GM19023 (cell line): Measurements from ENCODE around the gene LRRN1.
"Not testable (repeated sequence)": the region's sequence is repeated elsewhere in the genome, so short reads cannot be mapped to it uniquely, and the experiment has no call there.

Experiments
- ATAC-seq: cut with Tn5 transposase; IDR thresholded peaks from one replicate; pipeline ENCODE4 v1.9.1; 2021; ENCODE audit warnings: mild to moderate bottlenecking, moderate library complexity; ENCODE audit not compliant: unreplicated experiment

The LRRN1 gene

DNA sequence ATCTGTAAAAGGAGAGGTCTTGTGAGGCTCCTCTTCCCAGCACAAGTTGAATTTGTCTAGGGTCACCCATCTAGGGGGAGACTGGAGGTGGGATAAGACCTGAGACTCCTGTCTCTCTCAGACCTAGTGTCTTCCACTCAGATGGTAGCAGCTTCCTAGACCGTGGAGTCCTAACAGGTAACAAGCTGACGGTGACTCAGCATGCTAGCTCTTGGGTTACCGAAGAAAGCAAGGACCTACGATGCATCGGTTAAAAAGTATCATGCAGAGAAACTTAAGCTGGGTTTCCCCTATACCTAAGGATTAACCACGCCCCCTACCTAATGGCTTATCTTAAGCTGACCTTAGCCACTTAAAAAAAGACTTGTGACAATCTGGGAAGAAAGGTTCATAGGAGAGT lies 7.6 kb downstream of the LRRN1 start:
- ATAC-seq = no peak

DNA sequence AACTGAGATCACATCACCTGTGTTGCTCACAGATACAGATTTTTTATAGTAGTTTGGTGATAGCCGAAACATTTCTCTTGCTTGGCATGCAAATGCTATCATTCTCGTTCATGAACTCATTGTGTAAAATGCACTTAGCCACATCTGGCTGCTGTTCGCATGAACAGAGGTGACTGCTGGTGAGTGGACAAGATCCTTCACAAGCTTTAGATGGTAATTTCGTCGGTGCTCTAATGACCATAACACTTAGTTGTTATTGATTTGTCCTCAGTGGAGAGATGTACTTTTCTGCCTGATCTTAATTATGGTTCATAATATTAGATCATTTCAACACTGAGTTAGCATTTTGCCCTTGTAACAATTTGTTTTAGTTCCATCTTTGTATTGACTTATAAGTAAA lies 13.8 kb downstream of the LRRN1 start:
- ATAC-seq = no peak

DNA sequence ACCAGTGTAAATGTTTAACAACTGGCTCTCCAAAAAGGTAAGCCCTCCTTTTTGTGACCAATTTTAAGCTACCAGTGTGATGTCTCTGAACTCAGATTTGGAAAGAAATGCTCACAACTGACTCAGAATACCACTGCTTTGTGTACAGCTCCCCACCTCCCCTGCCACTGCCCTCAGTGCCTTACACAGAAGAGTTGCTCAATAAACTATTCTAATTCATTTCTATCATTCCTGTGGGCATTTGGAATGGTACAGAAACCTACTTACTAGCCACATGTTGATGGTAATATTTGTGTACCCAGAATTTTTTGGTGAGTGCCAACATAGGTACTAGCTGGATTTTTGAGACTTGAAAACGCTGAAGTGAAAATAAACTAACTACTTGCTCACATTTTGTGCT lies 16.0 kb downstream of the LRRN1 start:
- ATAC-seq = no peak

DNA sequence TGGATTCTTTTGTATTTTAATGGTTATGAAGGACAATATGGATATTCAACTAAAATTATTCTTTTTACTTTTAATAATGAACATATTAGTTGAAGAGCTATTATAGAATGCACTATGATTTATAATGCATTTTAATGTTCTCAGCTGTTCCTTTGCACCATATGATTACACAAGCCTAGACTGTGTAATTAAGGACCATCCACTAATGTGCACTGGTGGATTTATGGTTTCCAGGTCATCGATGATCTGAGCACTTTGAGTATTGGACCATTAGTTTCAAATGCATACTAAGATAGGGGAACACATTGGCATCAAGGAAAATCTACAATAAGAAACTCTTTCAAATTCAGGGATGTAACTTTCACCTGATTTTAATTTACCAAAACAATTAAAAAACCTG lies 16.8 kb downstream of the LRRN1 start:
- no peak for ATAC-seq

DNA sequence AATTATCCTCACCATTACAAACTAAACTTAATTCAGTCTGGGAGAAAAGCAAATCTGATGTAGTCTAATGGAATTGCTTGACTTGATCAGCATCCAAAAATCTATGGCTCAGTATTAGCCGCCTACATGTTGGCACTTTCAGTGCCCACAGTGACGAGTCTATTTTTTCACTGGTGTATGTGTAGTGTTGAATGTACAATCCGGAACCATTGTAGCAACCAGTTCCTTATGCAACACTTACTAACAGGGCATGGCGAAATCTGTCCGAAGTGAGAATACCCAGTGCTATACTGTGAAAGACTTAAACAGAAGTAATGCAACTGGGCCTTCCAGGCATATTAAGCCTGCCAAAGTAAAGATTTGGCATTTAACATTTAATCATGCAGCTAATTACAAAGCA lies 18.6 kb downstream of the LRRN1 start:
- no peak for ATAC-seq

DNA sequence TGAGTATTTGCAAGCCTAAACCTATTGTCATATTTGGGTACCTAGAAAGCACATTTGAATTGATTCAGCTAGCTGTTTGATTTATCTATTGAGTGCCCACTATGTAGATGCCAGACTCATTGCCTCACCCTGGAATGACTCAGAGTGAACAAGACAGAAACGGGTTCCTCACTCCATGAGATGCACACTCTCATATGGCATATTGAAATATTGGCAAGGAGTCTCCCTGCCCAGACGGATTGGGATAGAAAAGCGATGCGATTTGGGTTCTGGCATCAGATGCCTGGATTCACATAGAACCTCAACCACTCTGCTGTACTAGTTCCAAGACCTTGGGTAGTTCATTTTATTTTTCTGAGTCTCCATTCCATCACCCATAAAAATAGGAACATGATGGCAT lies 22.5 kb downstream of the LRRN1 start:
- no peak for ATAC-seq

DNA sequence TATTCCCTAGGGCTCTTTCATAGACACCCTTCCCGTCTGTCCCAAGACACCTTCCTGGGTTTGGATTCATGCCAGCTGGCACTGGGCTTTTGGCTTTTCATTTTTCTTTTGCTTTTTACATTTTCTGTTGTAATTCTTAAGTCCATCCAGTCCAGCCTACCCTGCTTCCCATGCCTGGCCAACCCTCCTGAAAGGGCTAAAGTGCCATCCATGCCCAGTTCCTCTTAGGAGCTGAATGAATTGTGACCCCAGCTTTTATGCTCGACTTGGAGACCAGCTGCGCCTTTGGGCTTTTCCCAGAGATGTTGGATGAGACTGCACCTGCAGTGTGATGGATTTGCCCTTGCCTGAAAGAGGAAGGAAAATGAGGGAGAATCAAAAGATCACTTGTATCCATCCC lies 25.8 kb downstream of the LRRN1 start:
- ATAC-seq = no peak

DNA sequence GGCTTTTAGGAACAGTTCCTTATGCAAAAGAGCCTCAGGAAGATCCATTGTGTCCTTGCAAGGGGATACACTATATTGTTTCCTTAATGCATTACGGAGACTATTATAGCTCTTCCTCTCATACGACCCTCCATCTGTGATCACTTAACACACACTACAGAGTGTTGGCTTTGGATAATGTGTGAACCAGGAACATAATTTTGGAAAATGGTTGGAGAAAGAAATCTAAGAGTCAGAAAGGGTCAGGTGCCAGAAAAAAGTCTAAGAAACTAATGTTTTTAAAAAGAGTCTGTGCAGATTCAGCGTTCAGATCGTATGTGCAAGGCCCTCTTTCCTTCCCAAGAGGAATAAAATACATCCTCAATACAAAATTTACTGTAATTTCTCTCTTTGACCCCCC lies 27.3 kb downstream of the LRRN1 start:
- ATAC-seq = no peak

DNA sequence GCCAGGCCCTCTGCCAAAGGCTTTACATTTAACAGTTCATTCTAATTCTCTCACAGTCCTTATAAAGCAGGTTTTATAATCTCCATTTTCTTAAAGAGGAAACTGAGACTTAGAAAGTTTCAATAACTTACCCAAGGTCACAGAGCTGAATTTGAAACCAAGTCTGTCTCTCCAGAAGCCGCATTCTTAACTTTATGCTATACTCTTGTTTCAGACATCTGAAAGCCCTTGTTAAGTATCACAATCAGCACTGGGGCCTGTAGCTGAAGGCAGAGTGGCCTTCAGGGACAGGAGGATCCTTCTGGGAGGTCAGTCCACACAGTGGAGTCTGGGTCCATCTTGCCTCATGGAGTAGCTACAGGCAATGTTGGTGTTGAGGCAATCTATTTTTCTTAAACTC lies 27.9 kb downstream of the LRRN1 start:
- no peak for ATAC-seq

DNA sequence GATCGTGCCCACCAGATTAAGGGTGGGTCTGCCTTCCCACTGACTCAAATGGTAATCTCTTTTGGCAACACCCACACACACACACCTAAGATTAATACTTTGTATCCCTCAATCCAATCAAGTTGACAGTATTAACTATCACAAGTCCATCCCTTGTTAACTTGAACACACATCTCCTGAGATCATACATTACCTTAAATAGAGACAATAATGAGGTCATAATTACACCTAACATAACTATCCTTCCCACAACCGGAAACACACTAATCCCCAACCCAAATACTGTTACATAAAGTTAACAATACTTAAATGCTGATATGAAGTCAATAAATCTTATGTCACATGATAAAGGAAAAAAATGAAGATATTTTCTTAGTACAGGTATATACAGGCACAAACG lies 29.2 kb downstream of the LRRN1 start:
- not testable (repeated sequence) for ATAC-seq

DNA sequence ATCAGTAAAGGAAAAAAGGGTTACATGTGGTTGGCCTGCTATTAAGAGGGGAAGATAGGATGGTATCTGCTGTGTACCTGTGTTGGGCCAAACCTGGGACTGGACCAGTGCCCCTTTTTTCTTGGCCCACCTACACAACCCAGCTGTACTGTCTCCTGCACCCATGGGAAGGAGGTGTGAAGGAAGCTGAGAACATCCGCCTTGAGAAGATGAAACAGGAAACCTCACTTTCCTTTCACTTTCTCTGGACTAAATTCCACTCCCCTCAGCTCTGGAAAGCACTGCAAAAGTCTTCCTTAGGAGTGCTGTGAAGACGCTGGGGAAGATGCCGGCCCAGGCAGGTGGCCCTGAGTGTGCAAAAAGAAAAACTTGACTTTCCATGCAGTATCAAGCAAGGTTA lies 37.6 kb downstream of the LRRN1 start:
- no peak for ATAC-seq

DNA sequence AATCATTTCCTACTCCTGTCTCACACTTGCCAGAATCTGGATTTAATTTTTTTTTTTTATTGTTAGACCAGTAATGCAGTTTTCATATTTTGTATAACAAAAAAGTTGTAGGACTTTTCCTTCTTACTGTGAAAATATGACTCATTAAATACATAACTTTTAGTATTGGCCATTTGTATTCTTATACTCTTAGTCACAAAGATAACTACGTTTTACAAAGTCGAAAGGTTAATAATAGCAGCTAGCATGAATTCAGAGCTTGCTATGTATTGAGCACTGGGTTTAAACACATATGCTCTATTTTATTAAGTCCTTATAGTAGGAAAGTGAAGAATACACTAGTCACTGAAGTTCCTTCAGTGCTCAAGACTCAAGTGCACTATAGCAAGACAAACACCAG lies 43.1 kb downstream of the LRRN1 start:
- ATAC-seq = no peak

DNA sequence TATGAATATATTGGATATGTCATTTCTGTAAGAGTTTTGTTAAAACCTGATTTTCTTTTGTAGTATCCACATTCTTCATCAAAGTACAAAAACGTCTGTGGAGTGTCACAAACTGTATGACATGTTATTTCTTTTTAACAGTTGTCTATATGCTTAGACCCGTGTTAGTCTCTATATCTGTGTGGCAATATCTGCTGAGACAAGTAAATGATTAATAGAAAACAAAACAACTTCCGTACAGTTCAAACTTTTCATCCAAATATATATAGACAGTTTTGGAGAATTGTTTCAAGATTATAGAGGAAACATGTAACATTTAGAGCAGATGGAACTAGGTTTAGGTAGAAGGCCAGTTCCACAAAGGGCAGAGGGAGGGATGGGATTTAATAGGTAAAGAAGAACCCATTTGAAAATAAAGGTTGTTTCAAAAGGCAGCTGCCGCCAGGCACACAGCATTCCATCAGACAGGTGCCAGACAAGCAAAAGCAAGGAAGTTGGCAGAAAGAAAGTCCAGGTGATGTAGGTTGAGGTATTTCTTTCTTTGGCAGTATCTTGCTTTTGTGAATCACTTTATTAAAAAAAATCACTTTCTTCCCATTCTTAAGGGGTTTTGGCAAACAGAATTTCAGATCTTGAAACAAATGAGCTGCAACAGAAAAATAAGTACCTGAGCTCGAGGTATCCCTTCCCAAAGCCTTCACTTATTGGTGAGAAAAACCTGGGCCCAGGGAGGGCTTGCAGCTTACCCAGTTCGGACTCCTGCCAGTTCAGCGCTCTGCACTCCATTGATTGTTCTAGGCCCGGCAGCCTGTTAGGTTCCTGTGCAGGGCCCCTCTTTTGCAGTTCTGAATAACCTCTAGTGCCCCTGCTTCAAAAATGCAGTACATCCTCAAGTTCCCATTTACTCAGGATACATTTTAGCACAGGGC lies 49.0 kb downstream of the LRRN1 start:
- ATAC-seq = no peak

DNA sequence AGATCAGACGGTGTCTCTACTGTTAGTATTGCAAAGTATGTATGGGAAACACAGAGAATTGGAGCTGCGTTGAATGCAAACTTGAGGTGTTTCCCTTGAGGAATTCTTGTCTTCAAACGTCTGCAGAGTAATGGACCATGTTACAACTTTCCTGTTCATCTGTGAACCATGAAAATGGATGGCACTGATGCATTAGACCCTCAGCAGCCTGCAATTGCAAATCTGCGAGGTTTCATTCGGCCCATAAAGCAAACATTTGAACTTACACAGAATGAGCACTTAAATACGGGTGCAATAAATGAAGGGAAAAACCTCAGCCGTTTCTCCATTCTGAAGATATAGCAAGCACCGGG lies 49.7 kb downstream of the LRRN1 start:
- ATAC-seq = no peak

DNA sequence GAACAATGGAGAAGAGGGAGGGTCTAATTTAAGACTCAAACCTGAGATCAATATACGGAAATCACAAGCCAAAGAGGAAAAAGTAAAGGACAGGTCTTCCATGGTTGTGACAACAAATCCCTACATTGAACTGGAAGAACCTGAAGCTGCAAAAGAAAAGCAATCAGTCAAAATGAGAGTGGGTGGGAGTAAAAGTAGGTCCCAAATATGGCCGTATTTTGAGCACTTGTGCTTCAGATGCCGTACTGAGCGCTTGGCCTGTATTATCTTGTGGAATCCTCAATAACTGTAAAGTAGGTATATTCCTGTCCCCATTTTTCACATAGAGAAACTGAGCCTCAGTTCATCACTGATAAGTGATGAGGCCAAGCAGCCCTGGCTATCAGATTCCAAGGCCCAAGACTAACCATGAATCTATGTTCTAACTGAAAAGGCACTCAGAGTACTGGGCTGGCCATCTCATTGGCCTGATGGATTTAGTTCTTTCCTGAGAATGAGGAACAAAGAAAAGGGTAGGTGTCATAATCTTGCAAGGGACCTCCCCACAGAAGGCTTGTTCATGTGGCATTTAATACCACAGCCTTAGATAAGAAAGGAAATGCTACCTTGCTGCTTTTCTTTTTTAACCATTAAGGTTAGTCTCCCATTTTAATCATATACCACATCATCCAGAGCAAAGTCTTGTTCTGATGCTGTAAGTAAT lies 52.5 kb downstream of the LRRN1 start:
- ATAC-seq = peak; percentile 88

DNA sequence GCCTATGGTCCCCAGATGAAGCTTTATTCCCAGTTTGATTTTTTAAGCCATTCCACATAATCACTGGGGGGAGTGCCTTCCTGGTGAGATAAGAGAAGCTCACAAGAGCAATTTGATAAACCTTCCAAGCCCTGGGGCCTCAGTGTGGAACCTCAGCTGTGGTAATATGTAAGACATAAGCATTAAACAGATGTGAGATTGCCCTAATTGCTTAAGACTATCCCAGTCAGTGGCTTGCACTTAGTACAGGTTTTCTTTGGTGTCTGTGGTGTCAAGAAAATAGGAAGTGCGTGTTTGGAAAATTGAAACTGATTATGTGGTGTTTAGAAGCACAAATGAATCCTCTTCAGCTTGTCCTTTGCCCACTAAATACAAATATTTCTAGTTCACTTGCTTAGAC lies 54.3 kb downstream of the LRRN1 start:
- ATAC-seq = no peak

DNA sequence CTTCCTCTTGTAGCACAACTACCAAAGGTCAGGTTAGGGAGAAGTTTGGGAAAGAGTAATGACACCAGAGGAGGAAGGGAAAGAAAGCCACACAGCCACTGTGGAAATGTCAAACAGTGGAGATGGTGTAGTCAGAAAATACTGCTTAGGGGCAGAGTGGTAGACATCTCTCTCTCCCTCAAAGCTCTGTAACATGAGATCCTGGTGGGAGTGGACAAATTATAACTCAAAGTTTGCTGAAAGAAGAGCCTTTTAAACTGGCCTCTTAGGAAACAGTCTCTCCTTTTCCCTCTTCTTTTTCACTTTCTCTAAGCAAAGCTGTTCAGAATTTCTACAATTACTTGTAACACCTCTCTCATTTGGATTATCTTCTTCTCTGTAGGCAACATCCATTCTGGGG lies 55.8 kb downstream of the LRRN1 start:
- no peak for ATAC-seq

DNA sequence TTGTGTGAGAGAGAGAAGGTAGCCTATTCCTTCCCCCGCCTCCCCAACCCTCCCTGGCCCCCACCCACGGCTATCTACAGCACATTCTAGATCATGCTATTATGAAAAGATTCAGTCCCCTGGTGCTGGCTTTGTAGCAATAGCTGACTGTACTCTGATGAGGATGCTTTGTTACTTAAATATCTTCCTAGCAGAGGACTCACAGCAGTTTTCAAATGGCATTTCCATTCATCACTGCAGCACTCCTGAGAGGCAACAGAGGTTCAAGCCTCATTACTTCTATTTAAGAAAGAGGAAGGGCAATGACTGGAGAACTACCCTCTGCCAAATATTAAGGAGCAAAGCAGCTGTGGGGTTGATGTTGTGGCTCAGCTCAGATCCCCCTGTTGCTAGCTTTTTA lies 61.0 kb downstream of the LRRN1 start:
- ATAC-seq = no peak

DNA sequence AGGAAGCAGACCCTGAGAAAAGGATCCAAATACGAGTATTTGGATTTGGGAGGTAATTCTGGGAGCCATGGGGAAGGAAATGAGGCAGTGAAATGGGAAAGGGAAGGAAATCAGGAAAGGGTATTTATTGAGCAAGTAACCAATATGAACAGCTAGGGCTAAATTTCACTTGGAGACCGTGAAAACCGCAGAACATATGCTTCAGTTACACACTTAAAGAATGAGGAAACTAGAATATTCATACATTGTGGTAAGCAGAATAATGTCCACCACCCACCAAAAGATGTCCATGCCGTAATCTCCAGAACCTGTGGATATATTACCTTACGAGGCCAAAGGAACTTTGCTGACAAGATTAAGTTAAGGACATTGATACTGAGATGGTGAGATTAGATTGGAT lies 63.3 kb downstream of the LRRN1 start:
- no peak for ATAC-seq

DNA sequence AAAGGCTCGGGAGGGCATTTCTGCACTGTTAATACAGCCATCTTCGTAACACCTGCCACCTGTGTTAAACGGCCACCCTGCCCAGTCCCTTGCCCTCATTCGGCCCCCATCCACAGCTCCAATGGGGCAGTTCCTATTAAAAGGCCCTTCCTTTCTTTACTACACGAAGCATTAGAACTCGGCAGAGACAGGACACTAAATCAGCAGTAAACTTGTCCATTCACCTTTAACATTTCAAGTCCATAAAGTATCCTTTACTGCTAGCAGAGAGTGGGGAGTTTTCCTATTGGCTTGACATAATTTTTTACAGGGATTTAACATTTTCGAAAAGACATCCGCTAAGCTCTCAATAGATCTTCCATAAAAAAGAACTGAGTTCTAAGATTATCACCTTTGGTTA lies 76.3 kb downstream of the LRRN1 start:
- no peak for ATAC-seq

DNA sequence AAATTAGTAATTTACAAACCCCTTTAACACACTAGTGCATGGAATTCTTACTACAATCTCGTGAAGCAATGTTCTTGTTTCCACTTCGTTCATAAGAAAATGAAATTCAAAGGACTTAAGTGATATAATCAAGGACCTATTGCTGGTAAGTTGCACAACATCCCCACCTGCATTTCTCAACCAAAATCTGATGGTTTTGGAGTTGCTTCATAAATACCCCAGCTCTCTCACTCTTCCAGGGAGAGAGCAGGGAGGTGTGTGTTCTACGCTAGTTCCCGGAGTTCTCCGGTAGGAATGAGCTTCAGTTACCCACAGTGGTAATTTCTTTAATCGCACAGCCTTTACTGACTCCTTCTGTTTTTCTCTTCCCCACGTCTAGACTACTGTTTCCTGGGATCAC lies 81.8 kb downstream of the LRRN1 start:
- ATAC-seq = no peak

DNA sequence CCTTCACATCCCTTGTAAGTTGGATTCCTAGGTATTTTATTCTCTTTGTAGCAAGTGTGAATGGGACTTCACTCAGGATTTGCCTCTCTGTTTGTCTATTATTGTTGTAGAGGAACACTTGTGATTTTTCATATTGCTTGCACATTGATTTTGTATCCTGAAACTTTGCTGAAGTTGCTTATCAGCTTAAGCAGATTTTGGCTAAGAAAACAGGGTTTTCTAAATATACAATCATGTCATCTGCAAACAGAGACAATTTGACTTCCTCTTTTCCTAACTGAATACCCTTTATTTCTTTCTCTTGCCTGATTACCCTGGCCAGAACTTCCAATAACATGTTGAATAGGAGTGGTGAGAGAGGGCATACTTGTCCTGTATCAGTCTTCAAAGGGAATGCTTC lies 88.1 kb downstream of the LRRN1 start:
- ATAC-seq = not testable (repeated sequence)

DNA sequence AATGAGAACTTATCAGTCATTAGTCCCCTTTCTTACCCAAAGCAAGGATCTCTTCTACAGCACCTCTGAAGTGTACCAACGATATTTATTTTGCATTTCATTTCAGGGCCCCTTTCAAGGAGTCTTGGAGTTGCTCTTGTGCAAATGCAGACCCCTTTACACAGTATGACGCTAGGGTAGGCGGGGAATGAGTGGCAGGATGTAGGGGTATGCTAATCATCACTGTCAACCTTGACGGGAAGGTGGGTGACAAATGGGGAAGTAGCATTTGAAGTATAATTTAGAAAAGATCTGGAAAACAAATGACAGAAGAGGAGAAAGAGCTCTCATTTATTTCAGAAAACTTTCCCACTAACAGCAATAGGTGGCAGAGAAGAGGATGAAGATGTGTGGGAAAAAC lies 94.4 kb downstream of the LRRN1 start:
- no peak for ATAC-seq
